Measurements from ENCODE around the gene IHH. TPM values are rescaled to one million over a fixed set of nuclear protein-coding genes. Genes with fewer than 3 reads are reported as not detected.

The IHH gene
- total RNA-seq, 1 experiment from 2014 or later = 0.11 TPM

- H3K9me3 Mint-ChIP-seq = no peaks in the 10 kb centered on the region
- ATAC-seq (no peak), DNase-seq (ENCODE audit: low spot score) (no peak)
- peaks cover 57% of the 10 kb centered on the region for H3K27me3 Mint-ChIP-seq (ENCODE audit: low read depth)
- H3K27ac Mint-ChIP-seq = no peak overlapping the region
- TF ChIP-seq E2F1 (CRISPR knock-in tag; IDR thresholded peaks at IDR 0.05) (no peak), MLX (CRISPR knock-in tag; IDR thresholded peaks at IDR 0.05) (no peak), USF1 (CRISPR knock-in tag; IDR thresholded peaks at IDR 0.05) (no peak), FOXK1 (CRISPR knock-in tag; IDR thresholded peaks at IDR 0.05) (no peak), ZNF532 (CRISPR knock-in tag; IDR thresholded peaks at IDR 0.05; ENCODE audit: borderline replicate concordance) (no peak), E2F5 (CRISPR knock-in tag; IDR thresholded peaks at IDR 0.05) (no peak), SOX15 (CRISPR knock-in tag; IDR thresholded peaks at IDR 0.05) (no peak), JUN (CRISPR knock-in tag; IDR thresholded peaks at IDR 0.05) (no peak), PREB (CRISPR knock-in tag; IDR thresholded peaks at IDR 0.05; ENCODE audit: borderline replicate concordance) (no peak), TEAD4 (CRISPR knock-in tag; IDR thresholded peaks at IDR 0.05) (no peak), RORB (CRISPR knock-in tag; IDR thresholded peaks at IDR 0.05) (no peak), ATF6 (CRISPR knock-in tag; IDR thresholded peaks at IDR 0.05) (no peak), ESRRA (CRISPR knock-in tag; IDR thresholded peaks at IDR 0.05; ENCODE audit: borderline replicate concordance) (no peak), NFATC4 (CRISPR knock-in tag; IDR thresholded peaks at IDR 0.05) (no peak), ZNF416 (CRISPR knock-in tag; IDR thresholded peaks at IDR 0.05) (no peak), MYBL2 (CRISPR knock-in tag; IDR thresholded peaks at IDR 0.05) (no peak)
- no peaks in the 10 kb centered on the region for H3K36me3 Mint-ChIP-seq
- POLR2A ChIA-PET = interaction anchor here (0.6 kb wide), 1 partner anchor 155 kb away, joined by 3 read pairs; no protein-coding TSS in a partner anchor
- CTCF ChIA-PET = interaction anchor here (0.6 to 3.3 kb wide), 21 partner anchors 9 to 1319 kb away, joined by 3 to 33 read pairs (median 5); partner anchors contain the start of genes CRYBA2, IHH and WNT6
- no peak overlapping the region for H3K4me3 Mint-ChIP-seq
- no peaks in the 10 kb centered on the region for H3K4me1 Mint-ChIP-seq
Measured at GRCh38 chr2:219010873-219011272, 49.8 kb downstream of the IHH start.
